Psoas muscle (tissue), 8 donors: Measurements from ENCODE around the gene ACACA. TPM values are rescaled to one million over a fixed set of nuclear protein-coding genes. Genes with fewer than 3 reads are reported as not detected.

ENCODE experiments used
- ATAC-seq, 4 donors: fragments of 200-7000 bp; cut with Tn5 transposase; one replicate each; pipeline ENCODE4 v1.9.1; 2020; ENCODE audit warnings: moderate library complexity in 3 of 4, mild to moderate bottlenecking in 2 of 4
- DNase-seq, 2 donors: peaks; one replicate each; pipeline ENCODE4 v3.0.0-alpha.2; 2020
- H3K27ac ChIP-seq: fragments of 200-600 bp; one replicate; pipeline ENCODE4 v1.8.0; 2022
- H3K27me3 ChIP-seq, 3 donors: fragments of 200-600 bp in 1 of 3; one replicate each; pipeline versions ENCODE4 v1.6.1 to v1.8.0; 2013 to 2022; ENCODE audit warnings: low read length in 2 of 3, mild to moderate bottlenecking in 2 of 3, moderate library complexity in 1 of 3; ENCODE audit not compliant: insufficient read depth in 3 of 3
- H3K36me3 ChIP-seq, 2 donors: fragments of 200-600 bp in 1 of 2; one replicate each; pipeline versions ENCODE4 v1.6.1 to v1.8.0; 2013 to 2022; ENCODE audit warnings: low read depth in 1 of 2, mild to moderate bottlenecking in 1 of 2, moderate library complexity in 1 of 2; ENCODE audit not compliant: insufficient read depth in 1 of 2
- H3K4me1 ChIP-seq: fragments of 200-600 bp; one replicate; pipeline ENCODE4 v1.8.0; 2022
- H3K4me3 ChIP-seq: fragments of 200-600 bp; one replicate; pipeline ENCODE4 v1.8.0; 2022; ENCODE audit warnings: mild to moderate bottlenecking
- H3K9me3 ChIP-seq: fragments of 200-600 bp; one replicate; pipeline ENCODE4 v1.8.0; 2022
- WGBS, 3 donors: extraction: QIAGEN DNeasy Blood & Tissue Kit; methylation state at CpG; one replicate each; pipeline versions ENCODE4 v1.1.6 to v1.1.7; 2013; 5-methylcytosine and 5-hydroxymethylcytosine counted together
- intact Hi-C, 2 donors: fragments of 100-400 bp; cut with DNase I; formaldehyde crosslinking; loops; one replicate each; pipeline versions ENCODE4 v1.11.0 to v1.14.2; 2022
- polyA plus RNA-seq, 3 donors: library from polyadenylated mRNA; stranded (reverse); fragments of 200-250 nt; gene quantifications; one replicate each; pipeline ENCODE4 v1.2.3, GENCODE V29; 2013
- total RNA-seq, 4 donors: library from RNA; stranded (reverse); fragmentation: NEBNext Ultra II Directional in 2 of 4; extraction: Animal tissue kit (Norgen Biotek cat#: 25700) in 2 of 4; gene quantifications; one replicate each; pipeline versions ENCODE4 v1.2.1 to v1.2.4, GENCODE V29; 2021 to 2023
- TF ChIP-seq, protein P1 (sequence below): fragments of 200-600 bp; IDR thresholded peaks from one replicate; pipeline ENCODE4 v1.8.0; 2022; ENCODE audit warnings: antibody characterized with exemption
- donor health status: healthy with polysubstance abuse.
- donor health status: DM: no; HTN: no; CAD: no; lungs with moderate emphysema.
- donor health status: Bipolar disorder and iron deficiency.
- donor health status: healthy.
- donor health status: DM: yes; HTN: yes; CAD: no.
- donor health status: DM: no; HTN: no; CAD: no.
- donor health status: DM: no; HTN: no; CAD: no.
- donor health status: DM: yes; HTN: yes; CAD: no.

ACACA gene
- total and polyA plus RNA-seq, 7 donors: 7.2 to 42.6 (median 21.5) TPM

DNA sequence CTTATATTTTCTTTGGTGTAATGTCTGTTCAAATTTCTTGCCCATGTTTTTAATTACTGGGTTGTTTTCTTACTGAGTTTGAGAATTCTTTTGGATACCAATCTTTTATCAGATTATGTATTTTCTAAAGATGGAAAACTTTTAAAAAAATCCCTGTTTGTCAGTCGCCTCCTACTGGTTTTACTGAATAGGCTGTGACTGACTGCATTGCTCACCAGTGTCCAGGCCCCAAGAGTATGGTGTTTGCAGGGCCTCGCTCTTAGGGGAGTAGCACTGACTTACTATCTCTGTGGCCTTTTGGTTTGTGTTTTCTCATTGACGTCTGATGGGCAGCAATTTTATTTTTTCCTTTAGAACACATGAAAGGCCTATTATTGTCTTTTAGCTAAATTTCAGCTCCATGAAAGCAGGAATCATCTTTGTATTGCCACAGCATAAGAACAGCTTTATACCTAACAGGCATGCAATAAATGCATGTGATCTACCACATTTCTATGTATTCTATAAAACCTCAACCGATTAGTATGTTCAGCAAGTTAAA, 269.5 kb downstream of the ACACA start:
- H3K4me3 ChIP-seq: no peak overlapping the region
- no peaks in the 10 kb centered on the region for H3K27me3 ChIP-seq
- TF ChIP-seq, protein P1, sequence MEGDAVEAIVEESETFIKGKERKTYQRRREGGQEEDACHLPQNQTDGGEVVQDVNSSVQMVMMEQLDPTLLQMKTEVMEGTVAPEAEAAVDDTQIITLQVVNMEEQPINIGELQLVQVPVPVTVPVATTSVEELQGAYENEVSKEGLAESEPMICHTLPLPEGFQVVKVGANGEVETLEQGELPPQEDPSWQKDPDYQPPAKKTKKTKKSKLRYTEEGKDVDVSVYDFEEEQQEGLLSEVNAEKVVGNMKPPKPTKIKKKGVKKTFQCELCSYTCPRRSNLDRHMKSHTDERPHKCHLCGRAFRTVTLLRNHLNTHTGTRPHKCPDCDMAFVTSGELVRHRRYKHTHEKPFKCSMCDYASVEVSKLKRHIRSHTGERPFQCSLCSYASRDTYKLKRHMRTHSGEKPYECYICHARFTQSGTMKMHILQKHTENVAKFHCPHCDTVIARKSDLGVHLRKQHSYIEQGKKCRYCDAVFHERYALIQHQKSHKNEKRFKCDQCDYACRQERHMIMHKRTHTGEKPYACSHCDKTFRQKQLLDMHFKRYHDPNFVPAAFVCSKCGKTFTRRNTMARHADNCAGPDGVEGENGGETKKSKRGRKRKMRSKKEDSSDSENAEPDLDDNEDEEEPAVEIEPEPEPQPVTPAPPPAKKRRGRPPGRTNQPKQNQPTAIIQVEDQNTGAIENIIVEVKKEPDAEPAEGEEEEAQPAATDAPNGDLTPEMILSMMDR: no peak
- ATAC-seq: no peak
- WGBS, 3 donors: 83 to 91% (median 90%) methylated on average over 4 of the region's 4 CpGs
- DNase-seq: no peak
- peaks cover 0 to 31% of the 10 kb centered on the region in 2 donors for H3K36me3 ChIP-seq
- intact Hi-C loops: no loop called here
- H3K27ac ChIP-seq: no peak overlapping the region
- H3K9me3 ChIP-seq: no peaks in the 10 kb centered on the region
- no peaks in the 10 kb centered on the region for H3K4me1 ChIP-seq

DNA sequence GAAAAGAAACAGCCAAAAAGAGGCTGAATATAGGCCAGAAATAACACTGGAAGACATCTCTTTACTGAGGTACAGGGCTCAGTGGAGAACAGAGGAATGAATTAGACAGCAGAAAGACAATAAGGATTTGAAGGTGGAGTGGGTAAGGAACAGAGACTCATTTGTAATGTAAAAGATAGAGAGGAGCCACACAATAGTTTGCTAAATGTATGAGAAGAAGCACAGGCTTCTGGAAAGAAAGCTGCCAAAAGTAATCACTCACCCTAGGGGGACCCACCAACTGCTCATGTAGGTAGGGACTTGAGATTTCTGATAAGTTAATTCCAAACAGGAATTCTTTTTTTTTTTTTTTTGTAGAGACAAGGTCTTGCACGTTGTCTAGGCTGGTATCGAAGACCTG, 271.1 kb downstream of the ACACA start:
- Histone ChIP-seq H3K27me3 (no peaks in the 10 kb centered on the region), H3K4me1 (no peaks in the 10 kb centered on the region), H3K4me3 (no peak overlapping the region), H3K27ac (no peak overlapping the region), H3K9me3 (no peaks in the 10 kb centered on the region), H3K36me3 (peaks cover 0 to 27% of the 10 kb centered on the region in 2 donors)
- DNase-seq: no peak
- WGBS, 3 donors: 83 to 93% (median 92%) methylated on average over 2 of the region's 2 CpGs
- intact Hi-C loops: no loop called here
- no peak for ATAC-seq
- TF ChIP-seq, protein P1: no peak

DNA sequence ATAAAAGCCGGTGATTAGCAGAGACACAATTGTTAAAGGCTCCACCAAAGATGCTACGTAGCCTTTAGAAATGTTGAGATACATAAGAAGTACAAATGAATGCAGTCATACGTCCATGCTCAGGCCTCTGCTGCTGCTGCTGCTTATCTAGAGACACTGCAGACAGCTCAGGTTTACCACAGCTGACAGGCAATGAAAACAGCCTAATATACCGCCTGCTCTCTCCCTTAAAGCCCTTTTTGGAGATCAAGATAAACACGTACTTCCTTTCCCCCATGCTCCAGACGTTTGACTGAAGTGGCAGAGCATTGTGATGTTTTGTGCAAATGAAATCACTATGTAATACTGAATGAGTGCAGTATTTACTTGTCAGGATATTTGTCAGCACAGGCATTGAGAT, 272.6 kb downstream of the ACACA start:
- no peaks in the 10 kb centered on the region for H3K9me3 ChIP-seq
- 85 to 86% (median 85%) methylated on average over 6 of the region's 6 CpGs for WGBS, 3 donors
- H3K27me3 ChIP-seq: no peaks in the 10 kb centered on the region
- intact Hi-C loops: no loop called here
- H3K27ac ChIP-seq: no peak overlapping the region
- ATAC-seq (no peak), DNase-seq (no peak)
- no peaks in the 10 kb centered on the region for H3K4me1 ChIP-seq
- no peak overlapping the region for H3K4me3 ChIP-seq
- peaks cover 0 to 34% of the 10 kb centered on the region in 2 donors for H3K36me3 ChIP-seq
- TF ChIP-seq, protein P1: no peak

DNA sequence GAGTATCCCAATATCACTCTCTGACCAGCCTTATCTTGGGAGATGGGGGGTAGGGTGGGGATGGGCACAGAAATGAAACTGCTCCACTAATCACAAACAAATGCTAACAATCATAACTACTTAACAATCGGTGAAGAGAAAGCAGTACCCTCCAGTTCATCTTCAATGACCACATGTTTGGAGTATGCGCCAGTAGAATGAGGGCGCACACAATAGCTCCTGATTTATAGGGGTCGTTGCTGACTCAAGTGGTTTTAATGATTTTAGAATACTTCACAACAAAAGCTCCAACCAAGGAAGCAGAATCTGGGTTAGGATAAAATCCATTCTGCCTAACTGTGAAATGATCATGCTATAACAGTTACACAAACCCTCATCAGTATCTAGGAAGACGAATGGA, 273.5 kb downstream of the ACACA start:
- intact Hi-C loops: no loop called here

More for the DNA sequence above, 273.5 kb downstream of the ACACA start:
- ATAC-seq (no peak), DNase-seq (no peak)
- H3K27me3 ChIP-seq: no peaks in the 10 kb centered on the region
- H3K9me3 ChIP-seq: no peaks in the 10 kb centered on the region
- TF ChIP-seq, protein P1: no peak
- 80 to 85% (median 83%) methylated on average over 5 of the region's 5 CpGs for WGBS, 3 donors
- no peaks in the 10 kb centered on the region for H3K4me1 ChIP-seq
- no peak overlapping the region for H3K4me3 ChIP-seq
- no peak overlapping the region for H3K27ac ChIP-seq
- H3K36me3 ChIP-seq: peaks cover 0 to 44% of the 10 kb centered on the region in 2 donors
